ENCODE results near the gene GMIP. TPM values are rescaled to one million over a fixed set of nuclear protein-coding genes. Genes with fewer than 3 reads are reported as not detected.

Gene GMIP
- total RNA-seq, 1 donor from 2014 or later: 18.5 TPM

GRCh38 chr19:19582471-19582870, 61.0 kb downstream of the GMIP start:
- no peak overlapping the region for H3K4me3 Mint-ChIP-seq (ENCODE audit: unreplicated experiment)
- TF ChIP-seq, protein P1, sequence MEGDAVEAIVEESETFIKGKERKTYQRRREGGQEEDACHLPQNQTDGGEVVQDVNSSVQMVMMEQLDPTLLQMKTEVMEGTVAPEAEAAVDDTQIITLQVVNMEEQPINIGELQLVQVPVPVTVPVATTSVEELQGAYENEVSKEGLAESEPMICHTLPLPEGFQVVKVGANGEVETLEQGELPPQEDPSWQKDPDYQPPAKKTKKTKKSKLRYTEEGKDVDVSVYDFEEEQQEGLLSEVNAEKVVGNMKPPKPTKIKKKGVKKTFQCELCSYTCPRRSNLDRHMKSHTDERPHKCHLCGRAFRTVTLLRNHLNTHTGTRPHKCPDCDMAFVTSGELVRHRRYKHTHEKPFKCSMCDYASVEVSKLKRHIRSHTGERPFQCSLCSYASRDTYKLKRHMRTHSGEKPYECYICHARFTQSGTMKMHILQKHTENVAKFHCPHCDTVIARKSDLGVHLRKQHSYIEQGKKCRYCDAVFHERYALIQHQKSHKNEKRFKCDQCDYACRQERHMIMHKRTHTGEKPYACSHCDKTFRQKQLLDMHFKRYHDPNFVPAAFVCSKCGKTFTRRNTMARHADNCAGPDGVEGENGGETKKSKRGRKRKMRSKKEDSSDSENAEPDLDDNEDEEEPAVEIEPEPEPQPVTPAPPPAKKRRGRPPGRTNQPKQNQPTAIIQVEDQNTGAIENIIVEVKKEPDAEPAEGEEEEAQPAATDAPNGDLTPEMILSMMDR (IDR thresholded peaks at IDR 0.05; ENCODE audit: unreplicated experiment): no peak
- H3K9me3 Mint-ChIP-seq (ENCODE audit: unreplicated experiment): no peaks in the 10 kb centered on the region
- H3K36me3 Mint-ChIP-seq (ENCODE audit: low read depth, unreplicated experiment): no peaks in the 10 kb centered on the region
- H3K4me1 Mint-ChIP-seq (ENCODE audit: unreplicated experiment): no peaks in the 10 kb centered on the region
- DNase-seq (ENCODE audit: low spot score): no peak
- H3K27me3 Mint-ChIP-seq (ENCODE audit: unreplicated experiment): peaks cover 7% of the 10 kb centered on the region
- no peak overlapping the region for H3K27ac Mint-ChIP-seq (ENCODE audit: unreplicated experiment)

- peaks cover 7% of the 10 kb centered on the region for H3K27me3 Mint-ChIP-seq (ENCODE audit: unreplicated experiment)
- no peaks in the 10 kb centered on the region for H3K9me3 Mint-ChIP-seq (ENCODE audit: unreplicated experiment)
- no peak overlapping the region for H3K27ac Mint-ChIP-seq (ENCODE audit: unreplicated experiment)
- TF ChIP-seq, protein P1 (IDR thresholded peaks at IDR 0.05; ENCODE audit: unreplicated experiment): no peak
- H3K4me1 Mint-ChIP-seq (ENCODE audit: unreplicated experiment): no peaks in the 10 kb centered on the region
- H3K36me3 Mint-ChIP-seq (ENCODE audit: low read depth, unreplicated experiment): no peaks in the 10 kb centered on the region
- no peak for DNase-seq (ENCODE audit: low spot score)
- no peak overlapping the region for H3K4me3 Mint-ChIP-seq (ENCODE audit: unreplicated experiment)
These were observed 62.1 kb downstream of the GMIP start for GRCh38 chr19:19581391-19581790.

- Mint-ChIP-seq H3K4me3 (ENCODE audit: unreplicated experiment) (no peak overlapping the region), H3K36me3 (ENCODE audit: low read depth, unreplicated experiment) (no peaks in the 10 kb centered on the region), H3K27me3 (ENCODE audit: unreplicated experiment) (peaks cover 7% of the 10 kb centered on the region), H3K27ac (ENCODE audit: unreplicated experiment) (no peak overlapping the region), H3K4me1 (ENCODE audit: unreplicated experiment) (no peaks in the 10 kb centered on the region), H3K9me3 (ENCODE audit: unreplicated experiment) (no peaks in the 10 kb centered on the region)
- DNase-seq (ENCODE audit: low spot score): no peak
- TF ChIP-seq, protein P1 (IDR thresholded peaks at IDR 0.05; ENCODE audit: unreplicated experiment): no peak
These were observed 63.0 kb downstream of the GMIP start for GRCh38 chr19:19580418-19580817.

DNA sequence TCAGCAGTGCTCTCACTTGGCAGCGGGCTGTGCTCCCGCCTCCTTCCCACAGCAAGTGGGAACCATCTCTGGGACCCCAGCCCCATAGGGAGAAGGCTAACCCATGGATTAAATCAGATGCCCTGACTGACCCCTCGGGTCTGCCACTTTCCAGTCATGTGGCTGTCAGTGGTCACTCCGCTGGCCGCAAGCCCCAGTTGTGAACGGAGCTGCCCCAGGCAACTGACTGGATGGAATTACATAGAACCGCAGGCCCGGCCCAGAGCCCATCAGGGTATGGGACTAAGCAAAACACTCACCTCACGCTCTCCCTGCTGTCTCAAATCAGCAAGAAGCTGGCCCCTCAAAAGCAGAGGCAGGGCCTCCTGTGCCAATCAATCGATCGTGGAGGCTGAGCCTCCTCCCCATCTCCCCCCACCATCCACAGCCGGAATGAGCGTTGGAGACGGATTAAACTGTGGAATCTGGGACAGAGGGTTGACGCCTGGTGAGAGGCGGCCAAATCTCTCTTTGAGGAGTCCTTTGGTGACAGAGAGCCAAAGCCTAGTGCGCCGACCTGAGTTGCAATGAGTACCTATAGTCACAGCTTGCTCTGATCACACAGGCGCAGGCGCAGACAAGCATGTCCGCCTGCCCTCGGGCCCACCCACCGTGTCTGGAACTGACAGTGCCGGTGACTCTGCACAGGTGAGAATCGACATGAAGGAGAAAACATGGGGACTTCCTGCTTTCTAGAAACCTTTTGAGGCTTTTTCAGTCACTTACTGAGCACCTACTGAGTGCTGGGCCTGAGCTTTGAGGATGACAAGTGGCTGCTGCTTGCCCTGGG, 63.7 kb downstream of the GMIP start:
- no peak overlapping the region for H3K27ac Mint-ChIP-seq (ENCODE audit: unreplicated experiment)
- DNase-seq (ENCODE audit: low spot score): no peak
- no peak overlapping the region for H3K4me3 Mint-ChIP-seq (ENCODE audit: unreplicated experiment)

More for the DNA sequence above, 63.7 kb downstream of the GMIP start:
- Mint-ChIP-seq H3K9me3 (ENCODE audit: unreplicated experiment) (no peaks in the 10 kb centered on the region), H3K27me3 (ENCODE audit: unreplicated experiment) (peaks cover 7% of the 10 kb centered on the region), H3K4me1 (ENCODE audit: unreplicated experiment) (no peaks in the 10 kb centered on the region), H3K36me3 (ENCODE audit: low read depth, unreplicated experiment) (no peaks in the 10 kb centered on the region)
- TF ChIP-seq, protein P1 (IDR thresholded peaks at IDR 0.05; ENCODE audit: unreplicated experiment): no peak

Other genes with a start within 250 kb of the GMIP start
- gene GATAD2A, start 238.0 kb downstream of the GMIP start, total RNA-seq (ENCODE audit: unreplicated experiment): 150 TPM
- gene TSSK6, start 128.1 kb downstream of the GMIP start, total RNA-seq (ENCODE audit: unreplicated experiment): 2.7 TPM
- 278 TPM for gene NDUFA13, start 127.4 kb downstream of the GMIP start, total RNA-seq (ENCODE audit: unreplicated experiment)
- 5.2 TPM for gene YJEFN3, start 114.7 kb downstream of the GMIP start, total RNA-seq (ENCODE audit: unreplicated experiment)
- gene CILP2, start 105.4 kb downstream of the GMIP start, total RNA-seq (ENCODE audit: unreplicated experiment): 0.23 TPM
- 0.82 TPM for gene PBX4, start 25.0 kb downstream of the GMIP start, total RNA-seq (ENCODE audit: unreplicated experiment)
- 35.5 TPM for gene LPAR2, start 15.4 kb downstream of the GMIP start, total RNA-seq (ENCODE audit: unreplicated experiment)
- 56.7 TPM for gene ATP13A1, start 20.0 kb upstream of the GMIP start, total RNA-seq (ENCODE audit: unreplicated experiment)
- gene ZNF101, start 25.2 kb upstream of the GMIP start, total RNA-seq (ENCODE audit: unreplicated experiment): 29.5 TPM
- 6.8 TPM for gene ZNF14, start 89.5 kb upstream of the GMIP start, total RNA-seq (ENCODE audit: unreplicated experiment)
- 19.9 TPM for gene ZNF506, start 178.1 kb upstream of the GMIP start, total RNA-seq (ENCODE audit: unreplicated experiment)
- gene ZNF253, start 222.2 kb upstream of the GMIP start, total RNA-seq (ENCODE audit: unreplicated experiment): 23.3 TPM